Activated effector memory CD4-positive, alpha-beta T cell treated with Interleukin-2 at 50 U/mL for 16 hours (primary cell): ENCODE results near the gene KDR.

Experiments used
- DNase-seq: peaks from one replicate; pipeline ENCODE4 v3.0.0-alpha.2; 2020

The KDR gene

GRCh38 chr4:55125087-55125721 lies at the start of gene KDR:
Gene KDR (minus strand): TSS chr4:55125595. CDS start chr4:55125293, 302 bp downstream.
- DNase-seq = no peak

GRCh38 chr4:55173580-55173979 lies 48.2 kb upstream of the KDR start:
- no peak for DNase-seq

- no peak for DNase-seq
These were observed 47.4 kb upstream of the KDR start for GRCh38 chr4:55172694-55173287.

- DNase-seq = no peak
These were observed 45.1 kb upstream of the KDR start for GRCh38 chr4:55170462-55170861.

GRCh38 chr4:55169352-55169961 lies 44.1 kb upstream of the KDR start:
- DNase-seq = no peak

- DNase-seq = no peak
These were observed 37.0 kb upstream of the KDR start for GRCh38 chr4:55162396-55162795.

- DNase-seq = no peak
These were observed 36.3 kb upstream of the KDR start for GRCh38 chr4:55161739-55162138.

GRCh38 chr4:55159851-55160250 lies 34.5 kb upstream of the KDR start:
- DNase-seq = no peak

- DNase-seq = no peak
These were observed 33.6 kb upstream of the KDR start for GRCh38 chr4:55158957-55159356.

- DNase-seq = no peak
These were observed 32.3 kb upstream of the KDR start for GRCh38 chr4:55157559-55158277.

- no peak for DNase-seq
These were observed 29.5 kb upstream of the KDR start for GRCh38 chr4:55154933-55155332.

GRCh38 chr4:55154290-55154880 lies 29.0 kb upstream of the KDR start:
- DNase-seq = no peak

- no peak for DNase-seq
These were observed 18.5 kb upstream of the KDR start for GRCh38 chr4:55143858-55144257.

- DNase-seq = no peak
These were observed 13.0 kb upstream of the KDR start for GRCh38 chr4:55138367-55138766.

- no peak for DNase-seq
These were observed 11.2 kb upstream of the KDR start for GRCh38 chr4:55136634-55137033.

GRCh38 chr4:55133951-55134350 lies 8.6 kb upstream of the KDR start:
- DNase-seq = no peak

- no peak for DNase-seq
These were observed 7.4 kb upstream of the KDR start for GRCh38 chr4:55132775-55133174.

- DNase-seq = no peak
These were observed 2.1 kb upstream of the KDR start for GRCh38 chr4:55127521-55127920.

GRCh38 chr4:55127053-55127452 lies 1.7 kb upstream of the KDR start:
- DNase-seq = no peak

- no peak for DNase-seq
These were observed 557 bp upstream of the KDR start for GRCh38 chr4:55125763-55126541.

GRCh38 chr4:55124322-55125076 lies 896 bp downstream of the KDR start:
- no peak for DNase-seq

GRCh38 chr4:55123791-55124190 lies 1.6 kb downstream of the KDR start:
- no peak for DNase-seq
